AG09309 (cell line): Measurements from ENCODE around the gene RALBP1.

ENCODE experiments used
- DNase-seq: peaks from one replicate; pipeline ENCODE4 v3.0.0-alpha.2; 2010; ENCODE audit warnings: low read depth
- H3K4me3 ChIP-seq: 2 replicates; pipeline ENCODE4 v1.5.1; 2011; ENCODE audit warnings: mild to moderate bottlenecking, low read depth, low read length, moderate library complexity; ENCODE audit not compliant: control insufficient read depth
- TF ChIP-seq, protein P1 (sequence below): IDR thresholded peaks from 2 replicates; pipeline ENCODE4 v1.5.1; 2011; ENCODE audit warnings: mild to moderate bottlenecking, low read depth, low read length, inconsistent platforms; ENCODE audit not compliant: insufficient read depth, control insufficient read depth; ENCODE audit errors: missing control alignments

The RALBP1 gene

DNA sequence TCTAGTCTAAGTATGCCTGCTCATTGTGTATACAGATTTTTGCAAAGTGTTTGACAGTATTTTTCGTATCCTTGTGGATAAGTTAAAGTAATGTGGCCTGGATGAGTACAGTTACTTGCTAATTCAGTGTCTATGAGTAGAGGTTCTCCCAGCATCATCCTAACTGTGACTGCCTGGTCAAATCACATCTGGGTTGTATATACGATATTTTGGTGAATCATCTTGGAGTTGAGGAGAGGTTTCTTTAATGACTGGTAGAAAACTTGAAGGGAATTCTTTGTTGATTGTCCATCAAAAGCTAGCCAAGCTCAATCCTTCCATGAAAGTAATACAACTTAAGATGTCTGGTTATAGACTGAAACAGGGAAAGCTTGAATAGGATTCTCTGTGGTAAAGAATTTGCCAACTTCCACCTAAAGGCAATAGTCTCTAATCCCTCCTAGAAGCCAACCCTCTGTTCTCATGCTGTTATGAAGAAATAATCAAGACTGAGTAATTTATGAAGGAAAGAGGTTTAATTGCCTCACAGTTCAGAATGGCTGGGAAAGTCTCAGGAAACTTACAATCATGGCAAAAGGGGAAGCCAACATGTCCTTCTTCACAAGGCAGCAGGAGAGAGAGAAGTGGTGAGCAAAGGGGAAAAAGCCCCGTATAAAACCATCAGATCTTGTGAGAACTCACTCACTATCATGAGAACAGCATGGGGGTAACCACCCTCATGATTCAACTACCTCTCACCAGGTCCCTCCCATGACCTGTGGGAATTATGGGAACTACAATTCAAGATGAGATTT, 19.4 kb upstream of the RALBP1 start:
- TF ChIP-seq, protein P1, sequence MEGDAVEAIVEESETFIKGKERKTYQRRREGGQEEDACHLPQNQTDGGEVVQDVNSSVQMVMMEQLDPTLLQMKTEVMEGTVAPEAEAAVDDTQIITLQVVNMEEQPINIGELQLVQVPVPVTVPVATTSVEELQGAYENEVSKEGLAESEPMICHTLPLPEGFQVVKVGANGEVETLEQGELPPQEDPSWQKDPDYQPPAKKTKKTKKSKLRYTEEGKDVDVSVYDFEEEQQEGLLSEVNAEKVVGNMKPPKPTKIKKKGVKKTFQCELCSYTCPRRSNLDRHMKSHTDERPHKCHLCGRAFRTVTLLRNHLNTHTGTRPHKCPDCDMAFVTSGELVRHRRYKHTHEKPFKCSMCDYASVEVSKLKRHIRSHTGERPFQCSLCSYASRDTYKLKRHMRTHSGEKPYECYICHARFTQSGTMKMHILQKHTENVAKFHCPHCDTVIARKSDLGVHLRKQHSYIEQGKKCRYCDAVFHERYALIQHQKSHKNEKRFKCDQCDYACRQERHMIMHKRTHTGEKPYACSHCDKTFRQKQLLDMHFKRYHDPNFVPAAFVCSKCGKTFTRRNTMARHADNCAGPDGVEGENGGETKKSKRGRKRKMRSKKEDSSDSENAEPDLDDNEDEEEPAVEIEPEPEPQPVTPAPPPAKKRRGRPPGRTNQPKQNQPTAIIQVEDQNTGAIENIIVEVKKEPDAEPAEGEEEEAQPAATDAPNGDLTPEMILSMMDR, result no peak
- no peak for DNase-seq
- no peak overlapping the region for H3K4me3 ChIP-seq

DNA sequence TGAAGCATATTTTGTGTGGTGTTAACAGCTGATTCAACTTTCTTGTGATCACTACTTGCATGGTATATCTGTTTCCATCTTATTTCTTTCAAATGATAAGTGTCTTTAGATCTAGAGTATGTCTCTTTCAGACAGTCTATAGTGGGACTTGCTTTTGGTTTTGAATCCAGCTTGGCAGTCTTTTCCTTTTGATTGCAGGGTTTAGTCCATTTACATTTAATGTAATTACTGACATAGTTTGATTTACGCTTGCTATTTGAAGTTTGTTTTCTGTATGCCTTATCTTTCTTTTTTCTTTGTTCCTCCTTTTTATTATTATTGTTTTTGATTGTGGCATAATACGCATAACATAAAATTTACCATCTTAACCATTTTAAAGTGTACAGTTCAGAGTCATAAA, 9.2 kb upstream of the RALBP1 start:
- TF ChIP-seq, protein P1, result no peak
- DNase-seq, result no peak
- H3K4me3 ChIP-seq, result no peak overlapping the region

DNA sequence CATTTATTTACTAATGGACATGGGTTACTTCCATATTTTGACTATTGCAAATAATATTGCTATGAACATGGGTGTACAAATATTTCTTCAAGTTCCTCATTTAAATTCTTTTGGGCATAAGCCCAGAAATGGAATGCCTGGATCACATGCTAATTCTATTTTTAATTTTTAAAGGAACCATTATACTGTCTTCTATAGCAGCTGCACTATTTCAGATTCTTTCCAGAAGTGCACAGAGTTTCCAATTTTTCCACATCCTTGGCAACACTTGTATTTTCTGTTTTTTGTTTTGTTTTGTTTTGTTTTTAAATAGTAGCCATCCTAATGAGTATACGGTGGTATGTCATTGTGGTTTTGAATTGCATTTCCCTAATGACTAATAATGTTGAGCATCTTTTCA, 8.5 kb upstream of the RALBP1 start:
- TF ChIP-seq, protein P1, result no peak
- no peak for DNase-seq
- H3K4me3 ChIP-seq, result no peak overlapping the region

DNA sequence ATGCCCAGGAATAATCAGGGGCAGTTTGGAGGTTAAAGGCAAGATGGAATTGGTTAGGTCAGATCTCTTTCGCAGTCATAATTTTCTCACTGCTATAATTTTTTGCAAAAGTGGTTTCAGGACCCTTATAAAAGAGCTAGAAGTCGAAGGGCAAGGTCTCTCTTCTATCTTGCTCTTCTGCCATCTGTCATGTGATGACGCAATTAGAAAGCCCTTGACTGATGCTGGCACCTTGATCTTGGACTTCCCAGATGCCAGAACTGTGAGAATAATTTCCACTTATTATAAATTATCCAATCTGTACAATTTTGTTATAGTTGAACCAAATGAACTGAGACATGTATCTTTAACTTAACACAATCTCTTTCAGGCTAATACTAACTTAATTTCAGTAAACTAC, 6.3 kb upstream of the RALBP1 start:
- TF ChIP-seq, protein P1, result no peak
- no peak overlapping the region for H3K4me3 ChIP-seq
- DNase-seq, result no peak

DNA sequence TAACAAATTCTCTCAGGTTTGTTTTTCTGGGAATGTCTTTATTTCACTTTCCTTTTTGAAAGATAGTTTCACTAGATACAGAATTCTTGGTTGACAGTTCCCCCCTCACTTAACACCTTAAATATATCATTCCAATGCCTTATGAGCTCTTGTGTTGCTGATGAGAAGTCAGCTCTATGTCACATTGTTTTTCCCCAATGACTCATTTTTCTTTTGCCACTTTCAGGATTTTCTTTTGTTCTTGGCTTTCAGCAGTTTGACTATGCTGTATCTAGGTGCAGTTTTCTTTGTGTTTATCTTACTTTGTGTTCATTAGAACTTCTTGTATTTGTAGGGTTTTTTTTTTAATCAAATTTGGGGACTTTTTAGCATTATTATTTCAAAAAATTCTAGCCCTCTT, 5.6 kb upstream of the RALBP1 start:
- DNase-seq, result no peak
- H3K4me3 ChIP-seq, result no peak overlapping the region
- TF ChIP-seq, protein P1, result no peak

DNA sequence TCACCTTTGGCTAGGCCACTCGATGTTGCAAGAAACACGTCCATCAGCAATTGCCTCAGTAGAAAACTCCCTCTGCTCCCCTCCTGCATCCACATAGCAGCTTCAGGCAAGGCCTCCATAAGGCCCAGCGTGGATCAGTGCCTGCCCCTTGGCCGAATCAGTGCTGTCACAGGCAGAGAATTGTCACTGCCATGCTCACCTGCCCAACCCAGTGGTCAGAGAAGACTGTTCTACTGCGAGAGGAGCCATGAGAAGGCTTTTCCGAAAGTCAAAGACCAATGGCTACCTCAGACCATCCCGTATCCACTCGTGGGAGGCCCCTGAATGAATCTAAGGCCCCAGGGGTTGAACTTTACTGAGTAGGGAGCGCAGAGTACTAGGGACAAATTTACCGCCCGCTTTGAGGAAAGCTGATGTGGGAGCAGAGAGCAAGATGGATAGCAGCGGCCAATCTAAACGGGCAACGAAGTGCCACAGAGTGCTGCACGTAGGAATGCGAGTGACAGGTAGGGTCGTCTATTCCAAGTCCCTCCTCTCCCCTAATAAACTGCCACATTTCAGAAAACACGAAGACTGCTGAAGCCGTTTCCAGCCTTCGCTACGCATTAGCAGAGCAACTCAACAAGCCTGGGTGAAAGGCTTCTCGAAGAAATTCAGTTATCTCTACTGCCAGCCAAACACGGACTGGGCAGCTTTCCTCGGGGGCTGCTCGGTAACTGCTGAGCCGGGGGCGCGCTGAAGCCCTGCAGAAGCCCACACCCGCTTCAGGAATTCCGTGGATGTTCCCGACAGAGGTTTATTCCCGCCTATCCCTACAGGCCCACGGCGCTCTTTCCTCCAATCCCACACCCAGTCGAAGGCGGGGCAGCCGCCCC, 968 bp upstream of the RALBP1 start:
- TF ChIP-seq, protein P1, result no peak
- peak overlapping the region; percentile 66 for H3K4me3 ChIP-seq
- DNase-seq, result peak; percentile 32
